Keratinocyte (primary cell): ENCODE measurements around the gene VWA7.

ENCODE experiments used
- CTCF ChIP-seq, 3 experiments: IDR thresholded peaks in 1 of 3; conservative IDR thresholded peaks in 1 of 3; optimal IDR thresholded peaks in 1 of 3; 2 replicates in 2 of 3; 3 replicates in 1 of 3; pipeline versions ENCODE3 to v1.5.1; 2011; ENCODE audit warnings: low read length in 3 of 3, mild to moderate bottlenecking in 3 of 3, moderate library complexity in 2 of 3, control low read depth in 1 of 3, inconsistent platforms in 1 of 3; ENCODE audit not compliant: insufficient read depth in 2 of 3; ENCODE audit errors: extremely low read depth in 1 of 3
- EZH2 ChIP-seq: IDR thresholded peaks from one replicate; pipeline ENCODE4 v1.6.1; 2012; ENCODE audit warnings: inconsistent platforms, mild to moderate bottlenecking, low read length, moderate library complexity

- TF ChIP-seq CTCF (optimal IDR thresholded peaks at IDR 0.05 in 1 of 3, IDR thresholded peaks at IDR 0.05 in 1 of 3, conservative IDR thresholded peaks at IDR 0.05 in 1 of 3; ENCODE audit: extremely low read depth in 1 of 3, insufficient read depth in 2 of 3, low read length in 3 of 3): no peak
- TF ChIP-seq EZH2: no peak
Observed at GRCh38 chr6:31815025-31815838, 38.1 kb upstream of the VWA7 start, which contains the start of the genes HSPA1A and HSPA1L.
